Activated CD4-positive, alpha-beta T cell treated with anti-CD3 and anti-CD28 coated beads, Interleukin-2, amount 10 ng/mL, durations not matched to agents 24 days and 14 days (primary cell): ENCODE results near the gene PSMD5. TPM values are rescaled to one million over a fixed set of nuclear protein-coding genes. Genes with fewer than 3 reads are reported as not detected.

Source experiments
- DNase-seq: peaks from one replicate; pipeline ENCODE4 v3.0.0; 2022
- H3K27ac Mint-ChIP-seq: one replicate; pipeline ENCODE4 v1.8.0; 2022; ENCODE audit warnings: mild to moderate bottlenecking, mixed read lengths
- H3K27me3 Mint-ChIP-seq: one replicate; pipeline ENCODE4 v1.8.0; 2022; ENCODE audit warnings: mixed read lengths
- H3K36me3 Mint-ChIP-seq: one replicate; pipeline ENCODE4 v1.8.0; 2022; ENCODE audit warnings: low read depth, mild to moderate bottlenecking, mixed read lengths
- H3K4me1 Mint-ChIP-seq: one replicate; pipeline ENCODE4 v1.8.0; 2021; ENCODE audit warnings: mixed read lengths
- H3K4me3 Mint-ChIP-seq: one replicate; pipeline ENCODE4 v1.8.0; 2022; ENCODE audit warnings: mild to moderate bottlenecking, moderate library complexity, mixed read lengths
- H3K9me3 Mint-ChIP-seq: one replicate; pipeline ENCODE4 v1.8.0; 2021; ENCODE audit warnings: mixed read lengths
- intact Hi-C: fragments of 100-400 bp; cut with micrococcal nuclease; formaldehyde crosslinking; loops from one replicate; pipeline ENCODE4 v1.15.1; 2023
- total RNA-seq: library from RNA; stranded (reverse); gene quantifications from 2 replicates; pipeline ENCODE4 v1.2.3, GENCODE V29; 2022

PSMD5 gene
- total RNA-seq, 1 donor from 2014 or later: 63.7 TPM

DNA sequence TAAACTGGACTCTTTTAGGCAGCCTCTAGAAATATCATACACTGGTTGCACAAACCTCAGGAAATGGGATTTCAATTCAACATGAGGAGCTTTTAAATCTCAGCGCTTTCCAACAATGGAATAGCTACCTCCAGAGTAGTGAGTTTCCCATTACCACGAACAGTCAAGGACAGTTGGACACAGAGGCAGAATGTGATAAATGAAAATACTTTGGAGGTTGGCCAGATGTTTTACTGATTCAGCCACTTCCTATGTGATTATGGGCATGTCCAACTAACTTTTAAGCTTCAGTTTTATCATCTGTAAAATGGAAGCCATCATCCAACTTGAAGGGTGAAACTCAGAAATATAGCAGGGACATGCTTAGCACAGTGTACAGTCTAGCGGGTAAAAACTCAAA lies 51.6 kb downstream of the PSMD5 start:
- intact Hi-C loops: loop anchor here (10.0 kb wide), 1 partner anchor 76 kb away; the partner anchor contains the start of gene MEGF9
- Mint-ChIP-seq H3K36me3 (peaks cover 43% of the 10 kb centered on the region), H3K27ac (no peak overlapping the region), H3K4me3 (peak overlapping the region; percentile 86), H3K27me3 (no peaks in the 10 kb centered on the region), H3K9me3 (no peaks in the 10 kb centered on the region), H3K4me1 (peaks cover 54% of the 10 kb centered on the region)
- no peak for DNase-seq

- no peaks in the 10 kb centered on the region for H3K9me3 Mint-ChIP-seq
- no peak for DNase-seq
- peaks cover 57% of the 10 kb centered on the region for H3K4me1 Mint-ChIP-seq
- peak overlapping the region; percentile 36 for H3K27ac Mint-ChIP-seq
- H3K4me3 Mint-ChIP-seq: no peak overlapping the region
- intact Hi-C loops: no loop called here
- H3K27me3 Mint-ChIP-seq: no peaks in the 10 kb centered on the region
- H3K36me3 Mint-ChIP-seq: peaks cover 63% of the 10 kb centered on the region
Measured at GRCh38 chr9:120787933-120788332, 54.8 kb downstream of the PSMD5 start.

DNA sequence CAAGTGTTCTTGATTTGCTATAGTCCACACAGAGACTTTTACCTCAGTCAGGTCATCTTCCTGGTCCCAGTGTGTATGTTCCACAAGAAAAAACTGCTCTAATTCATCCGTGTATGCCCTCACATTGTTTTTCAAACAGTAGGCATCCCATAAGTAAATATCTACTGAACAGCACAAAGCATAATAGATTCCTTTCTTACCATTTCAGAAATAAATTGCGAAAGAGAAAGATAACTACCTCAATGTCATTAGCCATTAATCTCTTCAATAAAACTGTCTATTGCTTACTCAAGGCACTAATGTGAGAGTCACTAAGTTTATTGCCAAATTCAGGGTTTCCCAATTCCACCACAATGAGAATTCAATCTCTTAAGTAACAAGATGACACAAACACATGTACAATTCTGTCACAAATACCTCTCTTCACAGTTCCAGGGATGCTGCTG lies 59.1 kb downstream of the PSMD5 start:
- Mint-ChIP-seq H3K27ac (no peak overlapping the region), H3K4me3 (no peak overlapping the region), H3K27me3 (no peaks in the 10 kb centered on the region), H3K4me1 (peaks cover 33% of the 10 kb centered on the region), H3K9me3 (peaks cover 3% of the 10 kb centered on the region), H3K36me3 (peaks cover 67% of the 10 kb centered on the region)
- DNase-seq: no peak
- intact Hi-C loops: no loop called here

DNA sequence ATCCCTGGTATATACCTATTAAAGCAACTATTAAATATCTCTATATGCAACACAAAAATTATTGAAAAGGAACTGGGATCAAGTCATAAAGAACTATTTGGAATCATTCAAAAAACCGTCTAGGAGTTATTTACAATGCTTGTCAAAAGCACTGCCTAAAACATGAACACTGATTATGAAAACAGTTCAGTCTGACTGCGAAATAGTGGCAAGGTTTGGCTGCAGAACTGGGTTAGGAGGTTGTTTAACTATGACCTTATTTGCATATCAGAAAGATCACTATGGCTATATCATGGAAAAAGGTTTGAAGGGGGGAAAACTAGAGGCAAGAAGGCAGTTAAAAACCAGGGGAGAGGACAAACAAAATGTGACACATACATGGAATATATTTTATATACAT lies 61.5 kb downstream of the PSMD5 start:
- H3K36me3 Mint-ChIP-seq: peaks cover 67% of the 10 kb centered on the region
- DNase-seq: no peak
- H3K27ac Mint-ChIP-seq: peak overlapping the region; percentile 56
- intact Hi-C loops: no loop called here
- peaks cover 21% of the 10 kb centered on the region for H3K4me1 Mint-ChIP-seq
- peaks cover 3% of the 10 kb centered on the region for H3K9me3 Mint-ChIP-seq
- H3K4me3 Mint-ChIP-seq: no peak overlapping the region
- H3K27me3 Mint-ChIP-seq: no peaks in the 10 kb centered on the region

GRCh38 chr9:120780367-120780766 lies 62.4 kb downstream of the PSMD5 start:
- peaks cover 3% of the 10 kb centered on the region for H3K9me3 Mint-ChIP-seq
- no peak overlapping the region for H3K27ac Mint-ChIP-seq
- H3K4me1 Mint-ChIP-seq: peaks cover 18% of the 10 kb centered on the region
- no peak for DNase-seq
- no peak overlapping the region for H3K4me3 Mint-ChIP-seq
- intact Hi-C loops: no loop called here
- H3K36me3 Mint-ChIP-seq: peaks cover 66% of the 10 kb centered on the region
- no peaks in the 10 kb centered on the region for H3K27me3 Mint-ChIP-seq

GRCh38 chr9:120779227-120779626 lies 63.5 kb downstream of the PSMD5 start:
- no peak for DNase-seq
- Mint-ChIP-seq H3K4me1 (peaks cover 15% of the 10 kb centered on the region), H3K4me3 (no peak overlapping the region), H3K9me3 (peaks cover 3% of the 10 kb centered on the region), H3K27ac (no peak overlapping the region), H3K27me3 (no peaks in the 10 kb centered on the region), H3K36me3 (peaks cover 64% of the 10 kb centered on the region)
- intact Hi-C loops: no loop called here

- Mint-ChIP-seq H3K9me3 (peaks cover 3% of the 10 kb centered on the region), H3K36me3 (peaks cover 60% of the 10 kb centered on the region), H3K4me3 (no peak overlapping the region), H3K4me1 (peaks cover 11% of the 10 kb centered on the region), H3K27ac (peak overlapping the region; percentile 2), H3K27me3 (no peaks in the 10 kb centered on the region)
- intact Hi-C loops: no loop called here
- no peak for DNase-seq
Measured at GRCh38 chr9:120778758-120779157, 64.0 kb downstream of the PSMD5 start.

- Mint-ChIP-seq H3K27ac (no peak overlapping the region), H3K4me3 (no peak overlapping the region), H3K27me3 (no peaks in the 10 kb centered on the region), H3K36me3 (peaks cover 52% of the 10 kb centered on the region), H3K9me3 (peaks cover 3% of the 10 kb centered on the region), H3K4me1 (peaks cover 8% of the 10 kb centered on the region)
- intact Hi-C loops: no loop called here
- DNase-seq: no peak
Measured at GRCh38 chr9:120777229-120777628, 65.5 kb downstream of the PSMD5 start.

DNA sequence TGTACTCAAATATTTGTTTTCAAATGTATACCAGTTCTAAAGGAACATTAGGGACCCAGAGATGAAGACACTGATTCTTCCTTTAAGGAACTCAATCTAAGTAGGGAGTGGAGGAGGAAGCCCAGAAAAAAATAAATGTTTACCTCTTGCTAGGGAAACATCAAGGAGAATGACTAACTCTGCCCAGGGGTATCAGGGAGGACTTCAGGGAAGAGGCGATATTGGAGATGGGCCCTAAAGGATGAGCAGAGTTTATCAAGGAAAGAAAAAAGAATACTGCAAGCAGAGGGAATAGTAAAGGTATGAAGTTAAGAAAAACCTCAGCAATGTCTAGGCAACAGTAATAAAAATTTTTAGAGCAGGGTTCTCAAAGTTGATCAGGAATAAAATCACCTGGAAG lies 65.9 kb downstream of the PSMD5 start:
- H3K36me3 Mint-ChIP-seq: peaks cover 54% of the 10 kb centered on the region
- DNase-seq: no peak
- intact Hi-C loops: no loop called here
- no peak overlapping the region for H3K27ac Mint-ChIP-seq
- peaks cover 8% of the 10 kb centered on the region for H3K4me1 Mint-ChIP-seq
- no peak overlapping the region for H3K4me3 Mint-ChIP-seq
- H3K9me3 Mint-ChIP-seq: peaks cover 3% of the 10 kb centered on the region
- no peaks in the 10 kb centered on the region for H3K27me3 Mint-ChIP-seq

GRCh38 chr9:120775859-120776258 lies 66.9 kb downstream of the PSMD5 start:
- H3K27me3 Mint-ChIP-seq: no peaks in the 10 kb centered on the region
- H3K36me3 Mint-ChIP-seq: peaks cover 57% of the 10 kb centered on the region
- peak overlapping the region; percentile 45 for H3K27ac Mint-ChIP-seq
- no peaks in the 10 kb centered on the region for H3K9me3 Mint-ChIP-seq
- peaks cover 11% of the 10 kb centered on the region for H3K4me1 Mint-ChIP-seq
- intact Hi-C loops: no loop called here
- no peak for DNase-seq
- no peak overlapping the region for H3K4me3 Mint-ChIP-seq

DNA sequence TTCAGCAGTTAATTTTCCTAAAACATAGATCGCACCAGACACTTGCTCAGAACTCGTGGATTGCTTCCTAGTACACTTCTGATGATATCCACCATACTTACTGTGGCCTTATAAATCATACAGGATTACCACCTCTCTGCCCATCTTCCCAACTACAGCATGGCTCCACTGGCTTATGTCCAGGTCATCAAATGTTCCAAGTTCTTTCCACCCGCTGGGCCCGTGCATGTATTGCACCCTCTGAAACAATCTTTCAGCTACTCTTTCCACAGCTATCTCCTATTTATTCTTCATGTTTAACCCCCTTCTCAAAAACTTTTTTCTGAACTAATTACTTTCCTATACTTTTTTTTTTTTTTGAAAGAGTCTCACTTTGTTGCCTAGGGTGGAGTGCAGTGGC lies 68.0 kb downstream of the PSMD5 start:
- H3K4me1 Mint-ChIP-seq: peaks cover 17% of the 10 kb centered on the region
- DNase-seq: no peak
- H3K27me3 Mint-ChIP-seq: no peaks in the 10 kb centered on the region
- H3K9me3 Mint-ChIP-seq: no peaks in the 10 kb centered on the region
- intact Hi-C loops: loop anchor here (5.0 kb wide), 1 partner anchor 68 kb away; the partner anchor contains the start of gene PSMD5
- no peak overlapping the region for H3K4me3 Mint-ChIP-seq
- H3K27ac Mint-ChIP-seq: peak overlapping the region; percentile 13
- peaks cover 62% of the 10 kb centered on the region for H3K36me3 Mint-ChIP-seq

GRCh38 chr9:120773256-120773655 lies 69.5 kb downstream of the PSMD5 start:
- intact Hi-C loops: loop anchor here (5.0 kb wide), 1 partner anchor 69 kb away; the partner anchor contains the start of gene PSMD5
- Mint-ChIP-seq H3K27me3 (no peaks in the 10 kb centered on the region), H3K27ac (no peak overlapping the region), H3K4me3 (no peak overlapping the region), H3K9me3 (no peaks in the 10 kb centered on the region), H3K4me1 (peaks cover 24% of the 10 kb centered on the region), H3K36me3 (peaks cover 59% of the 10 kb centered on the region)
- DNase-seq: no peak

- Mint-ChIP-seq H3K36me3 (peaks cover 61% of the 10 kb centered on the region), H3K27me3 (no peaks in the 10 kb centered on the region), H3K9me3 (no peaks in the 10 kb centered on the region), H3K4me1 (peaks cover 35% of the 10 kb centered on the region), H3K4me3 (no peak overlapping the region), H3K27ac (peak overlapping the region; percentile 61)
- intact Hi-C loops: loop anchor here (5.0 kb wide), 1 partner anchor 71 kb away; the partner anchor contains the start of gene PSMD5
- DNase-seq: no peak
Measured at GRCh38 chr9:120770931-120771330, 71.8 kb downstream of the PSMD5 start.

DNA sequence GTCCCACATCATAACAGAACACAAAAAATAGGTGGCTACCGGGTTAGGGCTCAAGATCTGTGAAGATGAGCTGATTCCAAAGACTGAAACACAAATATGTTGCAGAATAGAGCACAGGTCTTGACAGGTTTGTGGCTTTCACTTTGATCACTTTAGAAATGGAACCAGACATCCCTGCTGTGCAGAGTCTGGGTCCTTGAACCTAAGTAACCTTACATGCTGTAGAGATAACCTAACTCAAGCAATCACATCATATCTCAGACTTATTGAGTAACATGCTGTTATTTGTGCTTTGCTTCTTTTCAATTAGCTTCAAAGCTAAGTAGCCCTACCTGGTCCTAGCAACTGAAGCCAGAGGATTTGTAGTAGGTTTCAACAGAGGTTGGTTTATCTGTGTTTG lies 73.8 kb downstream of the PSMD5 start:
- intact Hi-C loops: no loop called here
- Mint-ChIP-seq H3K27ac (peak overlapping the region; percentile 45), H3K4me1 (peaks cover 37% of the 10 kb centered on the region), H3K36me3 (peaks cover 67% of the 10 kb centered on the region), H3K4me3 (no peak overlapping the region), H3K27me3 (no peaks in the 10 kb centered on the region), H3K9me3 (no peaks in the 10 kb centered on the region)
- no peak for DNase-seq

GRCh38 chr9:120768247-120768646 lies 74.5 kb downstream of the PSMD5 start:
- Mint-ChIP-seq H3K27me3 (no peaks in the 10 kb centered on the region), H3K9me3 (no peaks in the 10 kb centered on the region), H3K36me3 (peaks cover 72% of the 10 kb centered on the region), H3K4me1 (peaks cover 37% of the 10 kb centered on the region), H3K4me3 (no peak overlapping the region), H3K27ac (peak overlapping the region; percentile 45)
- intact Hi-C loops: no loop called here
- DNase-seq: no peak
